ENCODE measurements around the gene LZTS2. TPM values are rescaled to one million over a fixed set of nuclear protein-coding genes. Genes with fewer than 3 reads are reported as not detected.
A peak's percentile ranks its signal among the peaks of the same experiment; 100 is the strongest.

Gene LZTS2
- total RNA-seq, 1 experiment from 2014 or later: 146 TPM

DNA sequence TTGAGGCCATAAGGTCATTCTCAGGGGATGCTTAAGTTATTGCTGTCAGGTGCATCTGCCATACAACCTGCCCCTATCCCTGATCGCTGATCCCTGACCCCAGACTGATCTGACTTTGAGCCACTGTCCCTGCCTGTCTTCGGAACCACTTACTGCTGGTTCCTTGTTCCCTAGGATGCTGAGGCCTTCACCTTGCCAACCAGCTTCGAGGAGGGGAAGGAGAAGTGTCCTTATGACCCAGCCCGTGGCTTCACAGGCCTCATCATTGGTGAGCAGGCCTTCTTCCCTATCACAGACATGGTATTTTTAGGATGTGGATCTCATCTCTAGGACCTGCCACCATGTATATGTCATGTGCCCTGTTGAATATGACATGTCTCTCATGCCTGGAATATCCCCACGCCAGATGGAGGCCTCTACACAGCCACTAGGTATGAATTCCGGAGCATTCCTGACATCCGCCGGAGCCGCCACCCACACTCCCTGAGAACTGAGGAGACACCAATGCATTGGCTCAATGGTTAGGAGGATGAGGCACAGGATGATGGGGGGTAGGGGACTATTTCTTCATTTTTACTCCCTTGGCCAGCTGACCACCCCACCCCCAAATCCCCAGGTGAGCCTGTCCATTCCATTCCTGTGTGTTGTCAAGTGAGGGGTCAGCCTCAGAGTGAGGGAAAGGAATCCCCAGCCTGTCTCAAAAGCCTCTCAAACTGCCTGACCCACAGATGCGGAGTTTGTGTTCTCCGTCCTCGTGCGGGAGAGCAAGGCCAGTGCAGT is 21.3 kb upstream of the LZTS2 start:
- in situ Hi-C loops (cut with HindIII; ENCODE audit: low sequenced_read_pairs): no loop called here
- DNase-seq (ENCODE audit: low spot score): no peak

DNA sequence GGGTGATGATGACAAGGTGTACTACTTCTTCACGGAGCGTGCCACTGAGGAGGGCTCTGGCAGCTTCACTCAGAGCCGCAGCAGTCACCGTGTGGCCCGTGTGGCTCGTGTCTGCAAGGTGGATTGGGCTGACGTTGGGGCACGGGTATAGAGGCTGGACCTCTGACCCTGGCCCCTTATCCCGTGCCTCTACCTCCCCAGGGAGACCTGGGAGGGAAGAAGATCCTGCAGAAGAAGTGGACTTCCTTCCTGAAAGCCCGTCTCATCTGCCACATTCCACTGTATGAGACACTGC is 20.8 kb upstream of the LZTS2 start:
- no peak for DNase-seq (ENCODE audit: low spot score)
- in situ Hi-C loops (cut with HindIII; ENCODE audit: low sequenced_read_pairs): no loop called here

- no peak for DNase-seq (ENCODE audit: low spot score)
- in situ Hi-C loops (cut with HindIII; ENCODE audit: low sequenced_read_pairs): no loop called here
Measured at GRCh38 chr10:100979791-100980272, 19.8 kb upstream of the LZTS2 start.

DNA sequence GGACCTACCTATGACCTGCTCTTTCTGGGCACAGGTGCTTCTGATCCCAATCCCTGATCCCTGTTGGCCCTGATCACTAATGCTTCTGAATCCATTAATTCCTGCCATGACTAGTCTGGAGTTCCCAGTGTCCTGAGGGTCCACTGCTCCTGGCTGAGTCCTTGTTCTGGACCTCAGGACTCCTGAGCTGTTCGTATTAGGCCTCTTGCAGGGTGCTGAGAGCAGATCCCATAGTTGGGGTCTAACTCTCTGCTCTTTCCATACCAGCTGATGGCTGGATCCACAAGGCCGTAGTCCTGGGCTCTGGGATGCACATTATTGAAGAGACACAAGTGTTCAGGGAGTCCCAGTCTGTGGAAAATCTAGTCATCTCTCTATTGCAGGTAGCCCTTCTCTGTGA is 19.3 kb upstream of the LZTS2 start:
- DNase-seq (ENCODE audit: low spot score): no peak
- in situ Hi-C loops (cut with HindIII; ENCODE audit: low sequenced_read_pairs): no loop called here

DNA sequence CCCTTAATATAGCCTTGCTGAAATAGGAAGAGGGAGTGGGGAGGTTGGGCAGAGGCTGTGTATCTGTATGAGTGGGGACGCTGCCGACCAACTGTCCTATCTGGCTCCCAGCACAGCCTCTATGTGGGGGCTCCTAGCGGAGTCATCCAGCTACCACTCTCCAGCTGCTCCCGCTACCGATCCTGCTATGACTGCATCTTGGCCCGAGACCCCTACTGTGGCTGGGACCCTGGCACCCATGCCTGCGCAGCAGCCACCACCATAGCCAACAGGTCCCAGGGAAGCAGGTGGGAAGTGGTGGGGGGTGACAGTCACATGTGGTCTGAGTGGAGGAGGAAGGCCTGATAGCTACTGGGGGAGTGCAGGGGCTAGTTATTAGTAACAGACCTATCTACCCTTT is 18.9 kb upstream of the LZTS2 start:
- in situ Hi-C loops (cut with HindIII; ENCODE audit: low sequenced_read_pairs): no loop called here
- DNase-seq (ENCODE audit: low spot score): no peak

DNA sequence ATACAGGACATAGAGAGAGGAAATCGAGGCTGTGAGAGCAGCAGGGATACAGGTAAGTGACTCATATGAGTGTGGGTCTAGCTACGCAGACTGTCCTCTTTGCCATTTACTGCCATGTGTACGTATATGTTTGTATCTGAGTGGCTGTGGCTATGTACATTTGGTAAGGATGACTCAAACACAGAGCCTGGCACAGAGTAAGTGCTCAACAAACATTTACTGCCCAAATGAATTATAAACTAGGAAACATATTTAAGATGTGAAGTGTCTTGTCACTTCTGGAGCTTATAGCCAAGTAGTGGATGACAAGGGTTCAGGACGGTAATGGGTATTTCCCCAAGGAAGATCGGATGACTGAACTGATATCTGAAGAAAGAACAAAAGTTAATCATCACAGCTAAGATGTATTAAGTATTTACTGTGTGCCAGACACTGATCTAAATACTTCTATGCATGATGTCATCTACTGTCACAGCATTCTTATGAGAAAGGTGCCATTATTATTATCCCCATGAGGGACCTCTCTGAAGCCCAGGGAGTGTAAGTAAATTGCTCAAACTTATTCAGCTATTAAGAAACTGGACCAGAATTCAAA is 18.3 kb upstream of the LZTS2 start:
- in situ Hi-C loops (cut with HindIII; ENCODE audit: low sequenced_read_pairs): no loop called here
- no peak for DNase-seq (ENCODE audit: low spot score)

GRCh38 chr10:100982916-100983830 is 16.4 kb upstream of the LZTS2 start:
- in situ Hi-C loops (cut with HindIII; ENCODE audit: low sequenced_read_pairs): no loop called here
- peak; percentile 91 for DNase-seq (ENCODE audit: low spot score)

DNA sequence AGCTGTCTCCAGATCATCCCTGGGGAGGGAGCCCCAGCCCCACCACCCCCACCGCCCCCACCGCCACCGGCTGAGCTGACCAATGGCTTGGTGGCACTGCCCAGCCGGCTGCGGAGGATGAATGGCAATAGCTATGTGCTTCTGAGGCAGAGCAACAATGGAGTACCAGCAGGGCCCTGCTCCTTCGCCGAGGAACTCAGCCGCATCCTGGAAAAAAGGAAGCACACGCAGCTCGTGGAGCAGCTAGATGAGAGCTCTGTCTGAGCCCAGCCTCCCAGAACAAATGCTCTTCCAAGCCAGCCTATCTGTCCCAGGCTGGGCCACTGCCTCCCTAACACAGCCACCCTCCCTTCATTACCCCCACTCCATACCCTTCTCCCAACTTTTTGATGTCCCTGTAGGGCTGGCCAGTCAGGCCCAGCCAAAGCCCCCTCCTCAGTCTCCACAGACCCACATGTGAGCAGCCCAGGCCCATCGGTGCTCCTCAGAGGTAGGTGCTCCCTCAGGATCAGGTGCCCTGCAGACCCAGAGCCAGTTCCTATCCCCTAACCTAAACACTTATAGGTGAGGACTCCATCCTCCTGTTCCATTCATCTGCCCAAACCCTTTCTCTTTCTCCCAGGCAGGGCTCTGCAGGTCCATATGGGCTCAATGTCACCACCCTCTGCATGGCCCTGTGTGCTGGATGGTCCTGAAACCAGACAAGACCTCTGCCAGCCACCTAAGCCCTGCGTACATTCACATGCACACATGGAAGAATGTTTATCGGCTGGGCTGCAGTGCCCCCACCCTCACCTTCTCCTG is 15.5 kb upstream of the LZTS2 start:
- in situ Hi-C loops (cut with HindIII; ENCODE audit: low sequenced_read_pairs): no loop called here
- no peak for DNase-seq (ENCODE audit: low spot score)

GRCh38 chr10:100984672-100985177 is 14.9 kb upstream of the LZTS2 start:
- DNase-seq (ENCODE audit: low spot score): no peak
- in situ Hi-C loops (cut with HindIII; ENCODE audit: low sequenced_read_pairs): no loop called here

DNA sequence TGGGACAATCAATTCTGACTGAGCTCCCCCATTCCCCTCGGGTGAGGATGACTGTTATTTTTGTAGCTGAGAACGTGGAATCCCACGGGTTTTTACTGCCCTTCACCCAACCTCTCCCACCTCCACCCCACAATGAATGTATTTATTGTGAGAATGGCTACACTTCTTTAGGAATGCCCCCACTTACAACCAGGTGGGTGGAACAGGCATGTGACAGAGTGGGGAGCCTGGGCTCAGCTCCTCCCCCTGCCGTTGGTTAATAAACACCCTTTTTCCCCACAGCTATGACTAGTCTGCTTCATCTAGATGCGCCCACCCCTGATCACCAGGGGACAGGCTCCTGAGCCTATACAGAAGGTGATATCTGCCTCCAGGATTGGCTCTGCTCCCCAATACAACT is 14.3 kb upstream of the LZTS2 start:
- DNase-seq (ENCODE audit: low spot score): no peak
- in situ Hi-C loops (cut with HindIII; ENCODE audit: low sequenced_read_pairs): no loop called here

DNA sequence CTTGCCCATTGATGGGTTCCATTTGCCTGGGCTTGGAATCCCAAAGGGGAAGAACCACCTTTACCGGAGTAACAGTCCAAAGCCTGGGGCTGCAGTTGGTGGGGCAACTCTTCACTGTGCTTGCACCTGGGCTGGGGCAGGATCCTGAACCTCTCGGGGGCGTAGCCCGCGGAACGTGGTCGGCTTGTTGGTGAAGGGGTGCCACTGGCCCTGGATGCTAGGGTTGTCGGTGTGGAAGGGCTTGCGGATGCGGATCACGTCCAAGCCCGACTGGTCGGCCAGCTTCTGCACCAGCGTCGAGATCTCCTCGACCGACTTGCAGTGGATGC is 13.0 kb upstream of the LZTS2 start:
- no peak for DNase-seq (ENCODE audit: low spot score)
- in situ Hi-C loops (cut with HindIII; ENCODE audit: low sequenced_read_pairs): no loop called here

- peak; percentile 91 for DNase-seq (ENCODE audit: low spot score)
- in situ Hi-C loops (cut with HindIII; ENCODE audit: low sequenced_read_pairs): no loop called here
Measured at GRCh38 chr10:100986952-100987684, 12.5 kb upstream of the LZTS2 start, which contains the start of the genes MRPL43 and TWNK. Gene MRPL43 (minus strand): TSS chr10:100987497. CDS start chr10:100987443, 54 bp downstream. Gene TWNK (plus strand): TSS chr10:100987543. CDS start chr10:100988211, 668 bp downstream.

DNA sequence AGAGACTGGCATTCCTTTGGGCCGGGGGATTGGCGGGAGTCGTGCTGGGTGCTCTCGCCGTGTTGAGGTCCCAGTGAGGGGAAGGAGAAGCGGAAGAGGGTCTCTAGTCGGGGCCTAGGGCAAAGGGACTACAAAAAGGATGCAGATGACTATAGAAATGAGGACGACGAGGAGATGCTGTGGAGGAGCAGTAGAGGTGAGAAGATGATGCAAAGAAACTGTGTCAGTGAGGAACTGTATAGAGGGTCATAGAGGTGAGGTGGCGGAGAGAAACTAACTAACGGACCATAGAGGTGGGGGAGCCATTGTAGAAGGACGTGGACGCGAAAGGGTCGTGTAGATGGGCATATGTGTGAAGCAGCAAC is 11.9 kb upstream of the LZTS2 start:
- DNase-seq (ENCODE audit: low spot score): no peak
- in situ Hi-C loops (cut with HindIII; ENCODE audit: low sequenced_read_pairs): no loop called here

GRCh38 chr10:100988166-100988565 is 11.4 kb upstream of the LZTS2 start:
- DNase-seq (ENCODE audit: low spot score): no peak
- in situ Hi-C loops (cut with HindIII; ENCODE audit: low sequenced_read_pairs): no loop called here

DNA sequence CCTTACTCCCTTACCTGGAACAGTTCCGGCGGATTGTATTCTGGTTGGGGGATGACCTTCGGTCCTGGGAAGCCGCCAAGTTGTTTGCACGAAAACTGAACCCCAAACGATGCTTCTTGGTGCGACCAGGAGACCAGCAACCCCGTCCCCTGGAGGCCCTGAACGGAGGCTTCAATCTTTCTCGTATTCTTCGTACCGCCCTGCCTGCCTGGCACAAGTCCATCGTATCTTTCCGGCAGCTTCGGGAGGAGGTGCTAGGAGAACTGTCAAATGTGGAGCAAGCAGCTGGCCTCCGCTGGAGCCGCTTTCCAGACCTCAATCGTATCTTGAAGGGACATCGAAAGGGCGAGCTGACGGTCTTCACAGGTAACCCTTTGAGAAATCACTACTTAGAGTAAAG is 10.5 kb upstream of the LZTS2 start:
- in situ Hi-C loops (cut with HindIII; ENCODE audit: low sequenced_read_pairs): no loop called here
- DNase-seq (ENCODE audit: low spot score): no peak

DNA sequence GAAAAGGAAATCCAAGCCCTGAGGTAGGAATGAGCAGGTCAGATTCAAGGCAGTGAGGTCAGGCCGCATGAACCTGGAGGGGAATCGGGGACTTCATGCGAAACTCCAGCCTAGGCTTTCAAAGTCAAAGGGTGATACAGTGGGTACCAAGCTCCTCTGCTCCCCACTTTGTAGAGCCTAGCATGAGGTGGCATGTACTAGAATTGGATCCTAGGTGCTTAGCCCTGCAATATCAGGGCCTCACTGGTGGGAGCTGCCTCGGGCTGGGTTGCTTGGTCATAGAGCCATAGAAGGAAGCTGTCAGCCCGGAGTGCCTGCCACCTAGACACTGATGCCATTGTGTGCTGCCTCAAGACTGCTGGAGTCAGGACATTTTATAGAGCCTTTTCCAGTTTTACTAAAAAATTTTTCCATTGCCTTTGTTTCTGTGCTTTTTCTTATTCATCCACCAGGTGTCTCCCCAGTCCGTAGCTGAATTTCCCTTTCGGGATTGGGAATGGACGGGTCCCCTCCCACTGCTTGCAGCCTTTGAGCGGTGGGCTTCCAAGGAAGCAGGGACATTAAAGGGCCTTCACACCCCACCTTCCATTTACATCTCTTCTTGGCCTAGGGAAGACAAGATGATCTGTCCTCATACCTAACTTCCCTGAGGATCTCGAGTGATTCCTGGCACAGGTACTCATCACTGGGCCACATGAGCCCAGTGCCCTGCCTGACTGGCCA is 5.5 kb upstream of the LZTS2 start:
- in situ Hi-C loops (cut with HindIII; ENCODE audit: low sequenced_read_pairs): no loop called here
- peak; percentile 69 for DNase-seq (ENCODE audit: low spot score)

DNA sequence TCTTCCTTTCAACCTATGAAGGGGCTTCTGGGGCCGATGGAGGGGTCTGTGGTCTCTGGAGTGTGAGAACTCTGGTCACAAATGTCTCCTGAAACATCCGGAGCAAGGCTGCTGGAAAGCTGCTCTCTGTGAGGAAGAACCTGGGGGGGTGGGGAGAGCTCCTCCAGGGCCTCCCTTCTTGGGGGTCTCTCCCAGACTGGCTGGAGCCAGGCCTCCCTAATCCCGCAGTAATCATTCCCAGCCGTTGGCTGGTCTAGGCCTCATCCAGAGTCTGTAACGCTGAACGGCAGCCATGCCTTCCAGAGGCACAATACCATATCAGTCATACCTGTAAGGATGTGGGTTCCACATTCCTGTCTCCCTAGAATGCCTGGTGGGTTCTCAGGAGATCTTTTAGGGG is 4.4 kb upstream of the LZTS2 start:
- in situ Hi-C loops (cut with HindIII; ENCODE audit: low sequenced_read_pairs): no loop called here
- no peak for DNase-seq (ENCODE audit: low spot score)
